K562 (cell line): ENCODE data around the gene BGLAP. TPM values are rescaled to one million over a fixed set of nuclear protein-coding genes. Genes with fewer than 3 reads are reported as not detected.

ENCODE experiments used
- ASH1L ChIP-seq: fragments of 450-650 bp; IDR thresholded peaks from 2 replicates; pipeline ENCODE4 v1.6.1; 2018; ENCODE audit warnings: borderline replicate concordance, mild to moderate bottlenecking, low read depth; ENCODE audit not compliant: partially characterized antibody
- BRD4 ChIP-seq: fragments of 200-600 bp; sonication (generic); IDR thresholded peaks from 2 replicates; pipeline ENCODE4 v1.6.1; 2017; ENCODE audit warnings: inconsistent platforms
- CREB5 ChIP-seq: fragments of 250-450 bp; sonication (Bioruptor Pico); IDR thresholded peaks from 2 replicates; pipeline ENCODE4 v1.5.0; 2020; ENCODE audit warnings: mild to moderate bottlenecking
- HDAC3 ChIP-seq: fragments of 450-650 bp; IDR thresholded peaks from 2 replicates; pipeline ENCODE4 v1.6.1; 2018; ENCODE audit warnings: borderline replicate concordance, mild to moderate bottlenecking, moderate library complexity; ENCODE audit not compliant: partially characterized antibody
- KDM2B ChIP-seq: fragments of 250-450 bp; sonication (Bioruptor Pico); IDR thresholded peaks from 2 replicates; pipeline ENCODE4 v1.8.0; 2021; ENCODE audit warnings: mild to moderate bottlenecking, moderate library complexity
- MAFK ChIP-seq: IDR thresholded peaks from 2 replicates; pipeline ENCODE4 v1.6.1; 2011; ENCODE audit warnings: low read length, improper control_type of control experiment
- NR2C1 ChIP-seq, 2 experiments: fragments of 450-650 bp; IDR thresholded peaks; 2 replicates each; pipeline ENCODE4 v1.6.1; 2017; ENCODE audit warnings: mild to moderate bottlenecking in 2 of 2, antibody characterized with exemption in 1 of 2, inconsistent platforms in 1 of 2, missing compliant biosample characterization in 1 of 2, missing genetic modification characterization in 1 of 2
- NR2C2 ChIP-seq, 2 experiments: fragments of 200-800 bp in 1 of 2; sonication (Bioruptor generic) in 1 of 2; sonication (generic) in 1 of 2; formaldehyde crosslinking in 1 of 2; IDR thresholded peaks; 2 replicates each; pipeline versions ENCODE4 v1.6.1 to v1.8.0; 2016 to 2022; ENCODE audit warnings: mild to moderate bottlenecking in 1 of 2, missing compliant biosample characterization in 1 of 2, missing genetic modification characterization in 1 of 2, missing genetic modification reagents in 1 of 2
- POLR2A ChIP-seq: fragments of 450-650 bp; conservative IDR thresholded peaks from 2 replicates; pipeline ENCODE4 v1.6.1; 2016
- RCOR1 ChIP-seq, 2 experiments: IDR thresholded peaks; 2 replicates each; pipeline ENCODE4 v1.6.1; 2012; ENCODE audit warnings: low read depth in 2 of 2, low read length in 2 of 2, borderline replicate concordance in 1 of 2, improper control_type of control experiment in 1 of 2
- SIRT6 ChIP-seq: IDR thresholded peaks from one replicate; pipeline ENCODE4 v1.6.1; 2012; ENCODE audit warnings: low read depth, mild to moderate bottlenecking, control low read depth, inconsistent platforms, low read length, moderate library complexity
- SMAD3 ChIP-seq: fragments of 450-650 bp; formaldehyde crosslinking; conservative IDR thresholded peaks from 2 replicates; pipeline ENCODE4 v1.4.0; 2020; ENCODE audit warnings: mild to moderate bottlenecking
- SMAD4 ChIP-seq: fragments of 250-450 bp; sonication (Bioruptor Pico); conservative IDR thresholded peaks from 2 replicates; pipeline ENCODE4 v1.8.0; 2021; ENCODE audit warnings: inconsistent platforms, mild to moderate bottlenecking, moderate library complexity
- SRSF3 ChIP-seq: fragments of 200-400 bp; formaldehyde crosslinking; IDR thresholded peaks from 2 replicates; pipeline ENCODE4 v1.6.1; 2016; ENCODE audit warnings: mild to moderate bottlenecking, low read length, moderate library complexity; ENCODE audit not compliant: insufficient read depth
- TAF15 ChIP-seq: fragments of 200-400 bp; formaldehyde crosslinking; IDR thresholded peaks from 2 replicates; pipeline ENCODE4 v1.6.1; 2017; ENCODE audit warnings: mild to moderate bottlenecking, low read depth, low read length, moderate library complexity
- polyA plus RNA-seq, 8 experiments: library from polyadenylated mRNA; depleted of rRNA in 4 of 8; stranded (reverse) in 5 of 8; unstranded in 3 of 8; fragments of >200 nt; fragmentation: Nextera tagmentation in 2 of 8; fragmentation: Illumina TruSeq in 1 of 8; extraction: Ambion mirVana in 2 of 8; extraction: Trizol in 1 of 8; gene quantifications; 2 replicates each; pipeline versions ENCODE4 v1.2.1 to v1.2.3, GENCODE V29; 2011 to 2014; ENCODE audit warnings: inconsistent platforms in 1 of 8, missing spikeins in 1 of 8
- total RNA-seq, 7 experiments: library from RNA; depleted of rRNA in 6 of 7; stranded (reverse); fragments of >200 nt in 6 of 7; fragmentation: Illumina TruSeq in 2 of 7; extraction: Trizol in 2 of 7; gene quantifications; 2 replicates each; pipeline versions ENCODE4 v1.2.1 to v1.2.3, GENCODE V29; 2011 to 2021; ENCODE audit warnings: low replicate concordance in 1 of 7
- TF ChIP-seq, protein P1 (sequence below): fragments of 450-650 bp; formaldehyde crosslinking; IDR thresholded peaks from 2 replicates; pipeline ENCODE4 v1.4.0; 2020; ENCODE audit warnings: mild to moderate bottlenecking, moderate library complexity
- TF ChIP-seq, protein P2 (sequence below): sonication (generic); formaldehyde crosslinking; IDR thresholded peaks from 2 replicates; pipeline ENCODE4 v1.9.0; 2022; ENCODE audit warnings: mild to moderate bottlenecking, missing genetic modification reagents
- TF ChIP-seq, protein P3 (sequence below): fragments of 250-450 bp; sonication (Bioruptor Pico); IDR thresholded peaks from 2 replicates; pipeline ENCODE4 v1.8.0; 2021; ENCODE audit warnings: moderate library complexity, mild to moderate bottlenecking, inconsistent platforms

BGLAP gene
- total and polyA plus RNA-seq, 9 of the 15 experiments (the other 6 are each of a cell fraction or from before 2014, with no cell fraction given): 0.15 to 1.4 (median 0.28) TPM; not detected in 3

DNA sequence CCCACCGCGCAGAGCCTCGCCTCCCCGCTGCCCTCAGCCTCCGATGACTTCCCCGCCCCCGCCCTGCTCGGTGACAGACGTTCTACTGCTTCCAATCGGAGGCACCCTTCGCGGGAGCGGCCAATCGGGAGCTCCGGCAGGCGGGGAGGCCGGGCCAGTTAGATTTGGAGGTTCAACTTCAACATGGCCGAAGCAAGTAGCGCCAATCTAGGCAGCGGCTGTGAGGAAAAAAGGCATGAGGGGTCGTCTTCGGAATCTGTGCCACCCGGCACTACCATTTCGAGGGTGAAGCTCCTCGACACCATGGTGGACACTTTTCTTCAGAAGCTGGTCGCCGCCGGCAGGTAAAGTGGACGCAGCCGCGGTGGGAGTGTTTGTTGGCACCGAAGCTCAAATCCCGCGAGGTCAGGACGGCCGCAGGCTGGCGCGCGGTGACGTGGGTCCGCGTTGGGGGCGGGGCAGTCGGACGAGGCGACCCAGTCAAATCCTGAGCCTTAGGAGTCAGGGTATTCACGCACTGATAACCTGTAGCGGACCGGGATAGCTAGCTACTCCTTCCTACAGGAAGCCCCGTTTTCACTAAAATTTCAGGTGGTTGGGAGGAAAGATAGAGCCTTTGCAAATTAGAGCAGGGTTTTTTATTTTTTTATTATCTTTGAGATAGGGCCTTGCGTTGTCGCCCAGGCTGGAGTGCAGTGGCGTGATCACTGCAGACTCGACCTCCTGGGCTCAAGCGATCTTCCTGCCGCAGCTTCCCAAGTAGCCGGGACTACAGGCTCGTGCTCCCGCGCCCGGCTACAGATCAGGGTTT is 28.9 kb upstream of the BGLAP start, which contains the start of gene PMF1 (continued):
- TF ChIP-seq, protein P1, sequence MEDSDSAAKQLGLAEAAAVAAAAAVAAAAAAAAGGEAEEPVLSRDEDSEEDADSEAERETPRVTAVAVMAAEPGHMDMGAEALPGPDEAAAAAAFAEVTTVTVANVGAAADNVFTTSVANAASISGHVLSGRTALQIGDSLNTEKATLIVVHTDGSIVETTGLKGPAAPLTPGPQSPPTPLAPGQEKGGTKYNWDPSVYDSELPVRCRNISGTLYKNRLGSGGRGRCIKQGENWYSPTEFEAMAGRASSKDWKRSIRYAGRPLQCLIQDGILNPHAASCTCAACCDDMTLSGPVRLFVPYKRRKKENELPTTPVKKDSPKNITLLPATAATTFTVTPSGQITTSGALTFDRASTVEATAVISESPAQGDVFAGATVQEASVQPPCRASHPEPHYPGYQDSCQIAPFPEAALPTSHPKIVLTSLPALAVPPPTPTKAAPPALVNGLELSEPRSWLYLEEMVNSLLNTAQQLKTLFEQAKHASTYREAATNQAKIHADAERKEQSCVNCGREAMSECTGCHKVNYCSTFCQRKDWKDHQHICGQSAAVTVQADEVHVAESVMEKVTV: 0 out of 2 replicates have a peak, but pooled peaks have one; percentile 22
- TF ChIP-seq TAF15 (no peak), HDAC3 (peak; percentile 12), RCOR1 (IDR thresholded peaks at IDR 0.05; ENCODE audit: borderline replicate concordance in 1 of 2, low read depth in 2 of 2, low read length in 2 of 2) (peak in 1 of 2 experiments; percentile 44; a peak in 1 of 4 replicates), POLR2A (peak; percentile 98), SRSF3 (no peak), BRD4 (no peak; the same call in 1 of the 2 replicates), CREB5 (CRISPR knock-in tag) (no peak), SIRT6 (no peak), SMAD3 (CRISPR knock-in tag) (0 out of 2 replicates have a peak, but pooled peaks have one; percentile 52), KDM2B (no peak), MAFK (no peak), SMAD4 (CRISPR knock-in tag) (0 out of 2 replicates have a peak, but pooled peaks have one; percentile 54), ASH1L (peak; percentile 94), NR2C2 (CRISPR knock-in tag; IDR thresholded peaks at IDR 0.05) (no peak; the same call in 1 of the 2 replicates), NR2C2 (tag; IDR thresholded peaks at IDR 0.05) (peak; percentile 81), NR2C1 (IDR thresholded peaks at IDR 0.05) (peak; percentile 37; the same call in 1 of the 2 replicates), NR2C1 (tag; IDR thresholded peaks at IDR 0.05) (peak; percentile 32; the same call in 1 of the 2 replicates)
- TF ChIP-seq, protein P2, sequence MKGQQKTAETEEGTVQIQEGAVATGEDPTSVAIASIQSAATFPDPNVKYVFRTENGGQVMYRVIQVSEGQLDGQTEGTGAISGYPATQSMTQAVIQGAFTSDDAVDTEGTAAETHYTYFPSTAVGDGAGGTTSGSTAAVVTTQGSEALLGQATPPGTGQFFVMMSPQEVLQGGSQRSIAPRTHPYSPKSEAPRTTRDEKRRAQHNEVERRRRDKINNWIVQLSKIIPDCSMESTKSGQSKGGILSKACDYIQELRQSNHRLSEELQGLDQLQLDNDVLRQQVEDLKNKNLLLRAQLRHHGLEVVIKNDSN: no peak
- TF ChIP-seq, protein P3, sequence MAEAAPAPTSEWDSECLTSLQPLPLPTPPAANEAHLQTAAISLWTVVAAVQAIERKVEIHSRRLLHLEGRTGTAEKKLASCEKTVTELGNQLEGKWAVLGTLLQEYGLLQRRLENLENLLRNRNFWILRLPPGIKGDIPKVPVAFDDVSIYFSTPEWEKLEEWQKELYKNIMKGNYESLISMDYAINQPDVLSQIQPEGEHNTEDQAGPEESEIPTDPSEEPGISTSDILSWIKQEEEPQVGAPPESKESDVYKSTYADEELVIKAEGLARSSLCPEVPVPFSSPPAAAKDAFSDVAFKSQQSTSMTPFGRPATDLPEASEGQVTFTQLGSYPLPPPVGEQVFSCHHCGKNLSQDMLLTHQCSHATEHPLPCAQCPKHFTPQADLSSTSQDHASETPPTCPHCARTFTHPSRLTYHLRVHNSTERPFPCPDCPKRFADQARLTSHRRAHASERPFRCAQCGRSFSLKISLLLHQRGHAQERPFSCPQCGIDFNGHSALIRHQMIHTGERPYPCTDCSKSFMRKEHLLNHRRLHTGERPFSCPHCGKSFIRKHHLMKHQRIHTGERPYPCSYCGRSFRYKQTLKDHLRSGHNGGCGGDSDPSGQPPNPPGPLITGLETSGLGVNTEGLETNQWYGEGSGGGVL (CRISPR knock-in tag): no peak
